ENCODE results near the gene FERMT2.

The FERMT2 gene, protein sequence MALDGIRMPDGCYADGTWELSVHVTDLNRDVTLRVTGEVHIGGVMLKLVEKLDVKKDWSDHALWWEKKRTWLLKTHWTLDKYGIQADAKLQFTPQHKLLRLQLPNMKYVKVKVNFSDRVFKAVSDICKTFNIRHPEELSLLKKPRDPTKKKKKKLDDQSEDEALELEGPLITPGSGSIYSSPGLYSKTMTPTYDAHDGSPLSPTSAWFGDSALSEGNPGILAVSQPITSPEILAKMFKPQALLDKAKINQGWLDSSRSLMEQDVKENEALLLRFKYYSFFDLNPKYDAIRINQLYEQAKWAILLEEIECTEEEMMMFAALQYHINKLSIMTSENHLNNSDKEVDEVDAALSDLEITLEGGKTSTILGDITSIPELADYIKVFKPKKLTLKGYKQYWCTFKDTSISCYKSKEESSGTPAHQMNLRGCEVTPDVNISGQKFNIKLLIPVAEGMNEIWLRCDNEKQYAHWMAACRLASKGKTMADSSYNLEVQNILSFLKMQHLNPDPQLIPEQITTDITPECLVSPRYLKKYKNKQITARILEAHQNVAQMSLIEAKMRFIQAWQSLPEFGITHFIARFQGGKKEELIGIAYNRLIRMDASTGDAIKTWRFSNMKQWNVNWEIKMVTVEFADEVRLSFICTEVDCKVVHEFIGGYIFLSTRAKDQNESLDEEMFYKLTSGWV

DNA sequence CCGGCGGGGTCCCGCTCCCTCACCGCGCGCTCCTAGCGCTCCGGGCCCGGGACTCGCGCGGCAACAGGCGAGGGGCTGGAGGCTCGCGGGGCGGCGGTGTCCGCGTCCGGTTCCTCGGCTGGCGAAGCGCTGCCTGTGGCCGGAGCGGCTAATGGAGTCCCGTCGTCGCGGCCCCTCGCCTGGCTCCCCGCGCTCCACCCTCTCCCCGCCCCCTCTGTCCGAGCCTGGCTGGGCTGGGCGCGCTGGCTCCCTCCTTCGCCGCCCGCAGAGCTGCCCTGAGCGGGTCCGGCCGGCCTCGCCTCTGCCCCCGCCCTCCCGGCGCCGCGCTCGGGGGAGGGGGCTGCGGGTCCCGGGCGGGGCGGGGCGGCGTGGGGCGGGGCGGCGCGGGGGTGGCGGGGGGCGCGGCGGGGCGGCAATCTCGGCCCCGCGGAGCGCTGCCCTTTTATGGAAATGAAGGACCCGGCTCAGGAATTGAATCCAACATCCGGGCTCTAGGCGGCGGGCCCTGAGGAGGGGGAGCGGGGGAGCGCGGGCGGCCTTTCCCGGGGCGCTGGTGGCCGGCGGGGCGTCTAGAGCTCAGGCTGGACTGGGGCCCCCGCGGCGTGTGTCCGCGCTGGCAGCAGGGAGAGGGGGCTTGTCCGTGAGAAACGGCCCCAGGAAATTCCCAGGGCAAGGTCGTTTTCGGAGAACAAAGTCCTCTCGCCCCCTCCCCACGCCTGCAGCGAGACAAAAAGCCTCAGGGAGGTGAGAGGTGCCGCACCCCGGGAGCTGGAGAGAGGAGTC is at the start of gene FERMT2:
Gene FERMT2, minus strand, starts transcription at position 153 of the 783 bp plus-strand sequence. CDS start 482 bp downstream, outside the sequence.
- FAIRE-seq, result no peak

DNA sequence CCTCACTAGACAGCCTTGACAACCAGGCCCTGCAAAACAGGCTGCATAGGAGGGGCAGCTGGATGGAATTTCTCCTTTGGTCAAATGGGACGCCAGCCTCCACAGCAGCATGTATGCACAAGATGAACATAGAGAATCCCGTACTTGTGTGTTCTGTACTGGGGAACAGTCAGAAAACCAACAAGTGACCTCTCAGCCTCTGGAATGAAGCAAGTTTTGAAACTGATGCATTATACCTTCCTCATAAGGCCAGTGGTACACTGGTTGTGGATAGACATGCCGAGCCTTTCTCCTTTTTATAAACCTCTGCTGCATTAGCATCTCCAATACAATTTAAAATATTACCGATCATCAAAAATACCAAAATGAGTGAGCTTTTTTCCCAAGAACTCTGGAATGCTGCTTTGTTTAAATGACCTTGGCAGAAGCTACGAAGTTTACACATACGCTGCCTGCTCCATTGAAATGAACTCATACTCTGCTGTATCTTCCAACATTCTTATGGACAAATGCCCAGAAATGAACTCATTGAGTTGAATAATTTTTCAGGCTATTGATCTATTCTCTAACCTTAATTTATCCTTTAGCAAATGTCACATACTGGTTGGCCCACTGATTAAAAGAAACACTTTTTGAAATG is 47.6 kb upstream of the FERMT2 start:
- FAIRE-seq, result no peak

DNA sequence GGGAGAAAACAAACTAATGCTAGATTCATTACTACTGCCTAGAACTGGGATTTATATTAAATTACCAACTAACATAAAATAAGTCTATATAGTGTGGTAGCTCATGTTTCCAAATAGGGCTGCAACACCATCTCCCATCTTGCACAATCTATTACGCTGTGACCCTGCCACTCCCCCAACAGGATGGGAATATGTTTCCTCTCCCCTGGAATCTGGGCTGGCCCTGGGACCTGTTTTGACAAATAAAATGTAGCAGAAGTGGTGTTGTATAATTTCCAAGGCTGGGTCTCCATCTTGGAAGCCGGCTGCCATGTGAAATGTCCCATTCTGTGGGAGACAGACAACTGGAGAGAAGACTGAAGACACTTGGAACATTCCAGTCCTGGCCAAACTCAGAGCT is 45.6 kb upstream of the FERMT2 start:
- no peak for FAIRE-seq

DNA sequence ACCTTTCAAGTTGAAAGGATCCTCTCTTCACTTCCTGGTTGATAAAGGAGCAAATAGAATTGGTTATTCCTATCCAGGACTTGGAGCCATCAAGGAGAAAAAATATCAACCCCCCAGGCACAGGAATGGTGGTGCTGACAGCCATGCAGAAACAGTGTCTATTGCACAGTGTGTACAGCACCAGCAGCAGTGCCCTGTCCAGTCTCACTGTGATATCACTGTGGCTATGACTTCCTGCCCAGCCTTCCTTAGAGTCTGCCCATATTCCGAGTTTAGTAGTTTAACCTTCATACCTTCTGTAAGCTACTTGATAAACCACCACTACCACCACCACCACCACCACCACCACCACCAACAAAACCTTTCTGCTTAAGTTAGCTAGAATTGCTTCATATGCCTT is 45.1 kb upstream of the FERMT2 start:
- FAIRE-seq, result no peak

DNA sequence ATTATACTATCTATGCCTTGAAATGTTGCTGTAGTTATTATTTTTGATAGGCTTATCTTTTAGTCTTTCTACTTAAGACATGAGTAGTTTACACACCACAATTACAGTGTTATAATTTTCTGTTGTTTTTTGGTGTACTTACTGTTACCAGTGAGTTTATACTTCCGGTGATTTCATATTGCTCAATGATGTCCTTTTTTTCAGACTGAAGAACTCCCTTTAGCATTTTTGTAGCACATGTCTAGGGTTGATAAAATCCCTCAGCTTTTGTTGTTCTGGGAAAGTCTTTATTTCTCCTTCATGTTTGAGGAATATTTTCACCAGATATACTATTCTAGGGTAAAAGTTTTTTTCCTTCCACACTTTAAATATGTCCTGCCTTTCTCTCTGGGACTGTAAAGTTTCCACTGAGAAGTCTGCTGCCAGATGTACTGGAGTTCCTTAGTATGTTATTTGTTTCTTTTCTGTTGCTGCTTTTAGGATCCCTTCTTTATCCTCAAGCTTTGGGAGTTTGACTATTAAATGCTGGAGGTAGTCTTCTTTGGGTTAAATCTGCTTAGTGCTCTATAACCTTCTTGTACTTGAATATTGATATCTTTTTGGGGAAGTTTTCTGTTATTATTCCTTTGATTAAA is 41.5 kb upstream of the FERMT2 start:
- no peak for FAIRE-seq

DNA sequence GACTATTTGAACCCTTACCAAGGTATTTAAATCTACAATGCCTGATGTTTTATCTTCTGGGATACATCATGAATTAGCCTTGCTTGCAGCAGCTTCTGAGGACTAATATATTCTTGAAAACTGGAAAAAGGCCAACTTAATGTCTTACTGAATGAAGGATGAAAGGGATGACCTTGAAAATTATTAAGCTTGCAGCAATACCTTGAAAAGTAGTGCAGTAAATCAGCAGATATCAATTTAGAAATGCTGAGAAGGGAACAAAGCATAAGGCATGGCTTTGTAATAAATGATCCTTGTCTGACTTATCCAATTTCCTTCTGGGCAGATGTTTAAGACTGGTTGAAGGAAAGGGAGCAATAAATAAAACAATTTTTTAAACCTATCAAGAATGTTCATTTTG is 37.3 kb upstream of the FERMT2 start:
- FAIRE-seq, result no peak

DNA sequence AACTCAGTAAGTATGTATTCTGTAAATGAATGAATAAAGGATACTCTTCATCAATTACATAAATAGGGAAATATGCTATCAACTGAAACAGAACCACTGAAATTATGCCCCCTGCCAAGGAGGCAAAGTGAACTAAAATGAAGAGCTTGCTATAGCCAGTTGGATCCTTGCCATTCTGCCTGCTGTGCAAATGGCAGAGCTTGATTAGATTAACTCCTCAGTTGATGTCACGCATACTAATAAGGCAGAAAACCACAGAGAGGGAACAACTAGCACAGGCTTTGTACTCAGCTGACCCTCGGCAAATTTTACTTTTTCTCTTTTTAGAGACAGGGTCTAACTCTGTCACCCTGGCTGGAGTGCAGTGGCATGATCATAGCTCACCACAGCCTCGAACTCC is 36.7 kb upstream of the FERMT2 start:
- FAIRE-seq, result no peak

DNA sequence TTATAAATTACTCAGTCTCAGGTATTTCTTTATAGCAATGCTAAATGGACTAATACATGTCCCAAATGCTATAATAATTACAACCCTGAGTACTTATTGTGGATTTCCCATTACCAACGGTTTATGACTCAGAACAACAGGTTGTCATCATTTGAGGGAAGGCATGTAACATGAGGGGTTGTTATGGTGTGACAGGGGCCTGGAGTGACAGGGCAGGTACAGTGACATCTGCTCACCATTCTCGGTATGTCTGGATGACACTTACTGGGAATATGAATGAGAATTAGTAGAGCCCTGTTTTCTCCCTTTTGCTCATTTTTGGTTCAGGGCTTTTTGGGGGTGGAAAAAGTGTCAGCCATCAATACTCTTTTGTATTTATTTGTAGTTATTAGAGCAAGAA is 36.2 kb upstream of the FERMT2 start:
- no peak for FAIRE-seq

DNA sequence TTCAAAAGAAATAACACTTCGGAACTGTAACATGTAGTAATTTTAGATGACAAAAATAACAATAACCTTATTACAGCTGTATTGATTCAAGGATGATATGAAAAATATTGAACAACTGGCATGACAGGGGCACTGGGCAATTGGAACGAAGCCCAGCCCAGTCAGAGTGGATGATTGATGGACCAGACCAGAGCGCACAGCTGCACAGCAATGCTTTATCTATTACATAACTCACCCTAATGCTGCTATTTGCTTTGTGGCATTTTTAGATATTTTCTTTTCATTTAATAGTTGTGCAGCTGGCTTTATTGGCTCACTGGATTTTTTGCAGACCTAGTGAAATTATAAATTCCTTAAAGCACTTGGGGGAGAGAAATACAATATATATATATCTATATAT is 26.9 kb upstream of the FERMT2 start:
- FAIRE-seq, result no peak

DNA sequence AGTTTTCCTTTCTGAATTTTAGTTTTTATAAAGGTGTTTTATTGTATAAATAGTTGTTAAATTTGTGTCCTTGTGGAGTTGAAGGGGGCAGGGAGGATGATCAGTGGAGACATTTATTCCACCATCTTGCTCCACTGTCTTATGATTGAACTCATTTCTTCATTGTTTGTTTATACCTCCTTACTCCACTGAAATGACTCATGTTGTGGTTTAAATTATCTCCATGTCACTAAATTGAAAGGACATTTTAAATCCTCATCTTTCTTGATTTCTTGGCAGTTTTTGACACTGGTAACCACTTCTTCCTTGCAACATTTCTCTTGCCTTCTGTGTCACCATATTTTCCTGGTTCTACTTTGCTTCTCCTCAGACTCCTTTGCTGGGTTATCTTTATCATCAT is 23.6 kb upstream of the FERMT2 start:
- FAIRE-seq, result no peak

DNA sequence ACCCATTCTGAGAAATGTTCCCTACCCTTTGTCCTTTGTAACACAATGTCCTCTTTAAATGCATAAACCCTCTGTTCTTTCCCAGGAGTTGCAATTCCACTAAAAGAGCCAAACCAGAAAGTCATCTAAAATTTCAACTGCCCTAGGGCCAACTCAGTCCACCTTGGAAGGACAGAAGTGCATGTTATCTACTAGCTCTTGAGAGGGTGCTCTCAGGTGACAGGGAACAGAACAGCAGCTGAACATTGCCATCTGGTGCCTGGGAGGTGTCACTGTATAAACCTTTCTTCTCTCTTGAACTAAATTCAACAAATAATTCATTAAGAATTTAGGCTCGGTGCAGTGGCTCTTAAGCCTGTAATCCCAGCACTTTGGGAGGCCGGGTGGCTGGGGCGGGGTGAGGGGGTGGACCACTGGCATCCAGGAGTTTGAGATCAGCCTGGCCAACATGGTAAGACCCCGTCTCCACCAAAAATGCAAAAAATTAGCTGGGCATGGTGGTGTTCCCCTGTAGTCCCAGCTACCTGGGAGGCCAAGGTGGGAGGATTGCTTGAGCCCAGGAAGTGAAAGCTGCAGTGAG is 10.3 kb upstream of the FERMT2 start:
- no peak for FAIRE-seq

DNA sequence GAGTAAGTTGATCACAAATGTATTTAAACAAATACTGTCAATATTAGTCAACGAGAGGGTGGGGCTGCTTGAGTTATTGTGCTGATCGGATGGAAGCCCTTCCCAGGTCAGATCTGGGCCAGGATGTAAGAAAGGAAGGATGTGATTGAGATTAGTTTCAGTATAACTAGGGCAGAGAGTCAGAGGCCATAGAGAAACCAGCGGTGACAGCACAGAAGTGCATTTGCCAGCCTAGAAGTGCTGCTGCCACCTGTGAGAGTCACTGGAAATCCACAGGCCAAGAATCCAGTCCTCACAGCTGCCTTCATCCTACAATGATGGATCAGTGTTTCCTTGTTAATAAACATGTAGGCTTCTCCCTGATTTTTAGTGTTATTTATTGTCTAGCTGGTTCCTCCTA is 9.8 kb upstream of the FERMT2 start:
- FAIRE-seq, result no peak

DNA sequence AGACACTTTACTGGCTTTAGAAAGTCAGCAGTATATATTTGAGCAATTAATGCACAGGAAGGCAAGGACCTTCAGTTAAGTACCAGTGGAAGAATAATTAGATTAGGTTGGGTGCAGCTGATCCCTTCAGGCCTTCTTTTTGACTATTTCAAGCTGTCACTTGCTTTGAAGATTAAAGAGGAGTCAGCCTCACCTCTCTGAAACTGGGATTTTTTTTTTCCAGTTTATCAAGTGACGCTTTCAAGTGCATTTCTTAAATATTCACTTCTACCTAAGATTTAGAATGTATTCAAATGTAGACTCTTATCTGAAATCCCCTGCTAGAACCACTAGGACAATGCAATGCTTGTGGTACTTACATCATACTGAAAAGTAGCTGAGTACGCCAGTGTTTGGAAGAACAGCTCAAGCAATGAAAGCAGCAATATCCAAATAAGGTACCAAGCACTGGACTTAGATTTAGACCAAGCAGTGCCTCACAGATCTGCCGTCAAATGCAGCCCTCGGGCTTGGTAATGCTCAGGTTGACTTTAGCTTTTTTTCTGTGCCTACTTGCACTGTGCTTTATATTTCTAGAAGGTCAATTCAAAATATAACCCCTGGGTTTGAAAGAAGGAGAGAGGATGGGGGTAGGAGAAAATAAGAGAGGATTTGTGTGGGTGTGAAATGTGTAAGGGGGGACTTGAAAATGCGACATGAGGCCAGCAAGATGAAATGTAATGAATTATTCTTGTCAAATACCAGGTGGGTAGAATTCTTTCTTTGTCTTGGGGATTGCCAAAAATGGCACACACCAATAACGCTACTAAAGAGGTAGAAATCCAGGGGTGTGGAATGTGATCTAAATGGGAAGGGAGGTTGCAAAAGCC is 3.7 kb upstream of the FERMT2 start:
- FAIRE-seq, result no peak

DNA sequence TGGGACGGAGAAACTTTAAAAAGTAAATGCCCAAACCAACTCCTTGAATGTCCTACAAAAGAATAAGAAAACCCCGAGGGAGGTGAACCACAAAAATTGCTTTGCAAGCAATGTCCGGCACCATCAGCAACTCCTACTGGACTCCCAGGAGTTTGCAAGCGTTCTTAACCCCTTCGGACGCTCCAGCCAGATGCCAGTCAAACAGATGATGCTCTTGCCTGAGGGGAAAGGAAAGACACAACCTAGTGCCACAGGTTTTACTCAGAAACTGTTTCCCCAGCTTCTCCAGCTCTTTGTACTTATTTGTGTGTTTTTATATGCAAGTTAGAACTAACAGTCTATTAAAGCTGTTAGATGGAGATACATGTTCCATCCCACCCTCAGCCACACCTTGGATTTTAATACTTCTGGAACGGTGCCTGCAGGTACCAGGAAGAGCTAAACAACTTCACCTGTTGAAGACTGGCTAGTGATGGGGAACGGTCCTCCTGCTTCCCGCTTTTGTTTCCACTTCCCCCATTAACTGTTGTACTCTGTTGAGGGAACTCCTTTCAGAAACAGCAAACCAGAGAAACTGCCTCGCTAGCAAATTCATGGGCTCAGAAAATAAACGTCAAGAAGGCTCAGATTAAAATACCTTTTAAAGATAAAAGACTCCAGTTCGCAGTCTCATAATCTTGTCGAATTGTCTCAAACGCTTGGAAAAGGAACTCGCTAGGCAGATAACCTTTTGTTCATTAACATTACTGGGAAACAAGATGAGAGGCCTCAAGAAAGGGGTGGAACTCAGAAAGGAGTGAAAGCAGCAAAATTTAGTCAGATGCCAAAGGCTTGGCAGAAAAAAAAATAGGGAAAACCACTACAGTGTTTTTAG is 1.1 kb upstream of the FERMT2 start:
- FAIRE-seq, result no peak

DNA sequence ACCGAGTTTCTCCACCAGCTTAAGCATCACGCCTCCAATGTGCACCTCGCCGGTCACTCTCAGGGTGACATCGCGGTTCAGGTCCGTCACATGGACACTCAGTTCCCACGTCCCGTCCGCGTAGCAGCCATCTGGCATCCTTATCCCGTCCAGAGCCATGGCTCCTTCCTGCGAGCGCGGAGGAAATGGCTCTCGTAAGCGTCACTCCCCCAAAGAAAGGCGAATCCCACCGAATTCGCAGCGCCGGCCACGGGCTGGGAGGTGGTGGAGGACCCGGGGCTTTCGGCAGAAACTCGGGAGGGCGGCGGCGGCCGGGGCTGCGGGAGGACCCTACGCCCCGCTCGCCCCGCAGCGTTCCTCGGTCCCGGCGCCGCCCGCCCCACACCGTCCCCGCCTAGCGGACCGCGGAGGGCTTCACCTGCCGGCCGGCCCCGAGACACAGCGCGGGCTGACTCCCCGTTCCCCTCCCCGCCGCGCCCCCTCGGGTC is 396 bp downstream of the FERMT2 start:
- FAIRE-seq, result no peak

DNA sequence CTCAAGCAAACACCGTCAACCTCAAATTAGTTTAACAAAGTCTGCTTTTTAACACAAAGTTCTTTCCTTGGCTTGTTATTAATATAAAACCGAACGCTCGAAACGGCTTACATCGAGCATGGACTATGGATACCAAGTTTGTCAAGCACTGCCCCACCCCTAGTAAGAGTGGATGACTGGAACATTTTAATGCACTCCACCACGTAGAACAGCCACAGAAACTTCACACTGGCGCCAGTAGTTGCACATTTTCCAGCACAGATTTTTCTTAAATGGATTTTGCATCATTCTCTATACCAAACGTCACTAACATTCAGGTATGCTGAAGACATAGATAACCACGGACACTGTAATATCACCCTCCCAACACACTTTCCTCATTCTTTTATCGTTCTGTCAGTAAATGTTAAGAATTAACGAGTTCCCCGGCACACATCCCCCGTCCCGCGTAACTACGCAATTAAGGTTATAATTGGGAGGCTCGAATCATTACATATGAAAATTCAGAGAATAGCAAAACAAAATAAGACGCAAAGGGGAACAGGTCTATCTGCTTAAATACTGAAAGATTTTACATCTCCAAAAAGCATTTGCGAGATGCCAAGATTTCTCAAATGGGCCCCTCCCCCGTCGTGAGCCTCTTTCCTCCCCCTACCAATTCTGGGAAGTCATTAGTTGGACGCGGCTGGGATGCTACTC is 990 bp downstream of the FERMT2 start:
- FAIRE-seq, result no peak

DNA sequence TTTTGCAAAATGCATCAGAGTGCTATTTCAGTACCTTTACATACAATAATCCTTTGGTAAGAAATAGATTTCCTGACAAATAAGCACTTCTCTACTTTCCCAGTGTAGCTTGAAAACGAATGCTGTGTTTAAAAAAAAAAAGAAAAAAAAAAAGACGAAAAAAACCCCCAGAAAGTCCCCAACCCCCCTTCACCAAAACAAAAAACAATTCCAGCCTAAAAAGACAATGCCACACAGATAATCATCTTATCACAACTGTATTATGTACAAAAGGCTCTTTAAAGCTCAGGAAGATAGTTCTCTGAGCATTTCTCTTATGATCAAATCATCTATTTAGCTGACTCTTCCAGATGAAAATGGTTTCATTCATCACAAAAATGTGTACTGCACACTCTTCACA is 1.6 kb downstream of the FERMT2 start:
- FAIRE-seq, result no peak

DNA sequence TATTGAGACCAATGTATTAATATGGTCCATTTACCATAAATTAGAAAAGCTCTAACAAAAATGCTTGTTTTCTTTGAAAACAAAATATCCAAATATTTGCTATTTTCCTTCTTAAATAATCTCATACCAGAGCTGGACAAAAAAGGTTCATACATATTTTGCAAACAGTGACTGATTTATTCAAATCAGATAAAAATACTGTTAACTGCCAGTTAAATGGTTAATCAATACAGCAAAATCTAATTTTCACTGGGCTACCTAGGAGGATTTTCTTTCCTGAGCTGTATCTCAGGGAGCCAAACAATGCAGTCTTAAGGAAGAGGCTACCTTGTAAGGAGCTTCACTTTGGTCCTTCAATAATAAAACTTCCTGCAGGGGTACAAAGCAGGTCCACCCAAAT is 2.0 kb downstream of the FERMT2 start:
- no peak for FAIRE-seq

DNA sequence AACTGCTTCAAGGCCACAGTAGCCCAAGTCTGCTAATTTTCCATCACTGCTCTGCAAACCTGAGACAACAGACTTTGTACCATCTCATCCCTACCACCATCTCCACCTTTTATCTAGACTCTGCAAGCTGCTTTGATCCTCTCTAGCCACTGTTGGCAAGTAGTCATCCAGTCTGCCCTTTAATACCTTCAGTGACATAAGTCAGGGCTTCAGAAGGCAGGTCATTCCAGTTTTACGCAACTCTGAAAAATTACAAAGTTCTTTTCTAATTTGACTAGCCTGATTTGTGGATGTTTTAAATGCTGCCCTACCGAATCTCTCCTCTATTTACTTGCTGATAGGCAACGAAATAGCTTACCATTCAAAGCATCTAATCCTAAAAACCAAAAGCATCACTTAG is 2.8 kb downstream of the FERMT2 start:
- FAIRE-seq, result no peak

DNA sequence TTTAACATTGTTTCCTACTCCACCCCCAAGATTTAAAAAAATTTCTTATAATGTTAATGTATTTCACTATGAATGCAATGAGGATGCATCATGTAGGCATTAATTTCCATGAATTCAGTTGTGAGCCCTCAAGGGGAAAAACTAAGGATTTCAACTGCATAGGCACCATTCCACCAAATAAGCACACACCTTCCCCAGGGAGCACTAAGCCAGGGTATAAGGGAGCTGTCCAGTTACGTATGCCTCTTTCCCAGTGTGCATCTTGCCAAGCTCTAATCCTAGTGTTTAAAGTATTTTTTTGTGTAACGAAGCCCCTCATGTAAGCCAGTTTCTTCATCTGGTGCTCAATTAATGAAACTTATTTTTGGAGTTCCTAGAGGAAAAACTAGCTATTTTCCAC is 6.6 kb downstream of the FERMT2 start:
- no peak for FAIRE-seq

Measured in TTC549 (cell line).